Caki2 (cell line): ENCODE results near the gene CCDC83. TPM values are rescaled to one million over a fixed set of nuclear protein-coding genes. Genes with fewer than 3 reads are reported as not detected.
A peak's percentile ranks its signal among the peaks of the same experiment; 100 is the strongest.
"Not testable (repeated sequence)": the region's sequence is repeated elsewhere in the genome, so short reads cannot be mapped to it uniquely, and the experiment has no call there.

Experiments used
- DNase-seq: peaks from one replicate; pipeline ENCODE4 v3.0.0-alpha.2; 2015; ENCODE audit warnings: low read depth
- in situ Hi-C: cut with HindIII; loops from 2 replicates; pipeline ENCODE4 v1.10.0; 2016; ENCODE audit warnings: low sequenced_read_pairs, low pct_unique_long_range_greater_than_20kb, mixed read lengths
- total RNA-seq: library from RNA; depleted of rRNA; stranded (reverse); fragments of >200 nt; shearing (Covaris generic); gene quantifications from 2 replicates; pipeline ENCODE4 v1.2.3, GENCODE V29; 2014; ENCODE audit warnings: low replicate concordance

CCDC83 gene
- total RNA-seq, 1 experiment from 2014 or later: not detected

DNA sequence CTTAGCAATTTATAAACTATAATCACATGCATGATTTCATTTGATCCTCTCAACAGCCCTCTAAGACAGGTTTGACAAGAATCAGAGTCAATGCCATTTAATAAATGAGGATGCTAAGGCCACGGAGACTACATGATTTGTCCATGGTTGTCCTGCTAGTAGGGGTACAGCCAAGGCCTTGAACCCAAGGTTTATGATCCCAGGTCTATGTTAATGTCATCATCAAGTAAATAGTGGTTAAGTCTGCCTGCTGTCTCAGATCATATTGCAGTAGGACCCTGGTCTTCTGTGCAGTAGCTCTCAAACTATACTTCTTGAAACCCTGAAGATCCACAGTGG is 26.6 kb upstream of the CCDC83 start:
- in situ Hi-C loops: no loop called here
- no peak for DNase-seq

DNA sequence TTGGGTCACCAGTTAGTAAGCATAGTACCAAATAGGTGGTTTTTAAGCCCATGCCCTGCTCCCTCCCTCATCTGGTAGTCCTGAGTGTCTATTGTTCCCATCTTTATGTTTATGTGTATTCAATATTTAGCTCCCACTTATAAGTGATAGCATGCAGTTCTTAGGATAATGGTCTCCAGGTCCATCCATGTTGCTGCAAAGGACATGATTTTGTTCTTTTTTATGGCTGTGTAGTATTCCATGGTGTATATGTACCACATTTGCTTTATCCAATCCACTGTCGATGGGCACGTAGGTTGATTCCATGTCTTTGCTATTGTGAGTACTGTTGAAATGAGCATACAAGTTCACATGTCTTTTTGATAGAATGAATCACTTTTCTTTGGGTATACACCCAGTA is 26.0 kb upstream of the CCDC83 start:
- no peak for DNase-seq
- in situ Hi-C loops: no loop called here

- in situ Hi-C loops: no loop called here
- no peak for DNase-seq
These were observed 24.1 kb upstream of the CCDC83 start for GRCh38 chr11:85831050-85831449.

DNA sequence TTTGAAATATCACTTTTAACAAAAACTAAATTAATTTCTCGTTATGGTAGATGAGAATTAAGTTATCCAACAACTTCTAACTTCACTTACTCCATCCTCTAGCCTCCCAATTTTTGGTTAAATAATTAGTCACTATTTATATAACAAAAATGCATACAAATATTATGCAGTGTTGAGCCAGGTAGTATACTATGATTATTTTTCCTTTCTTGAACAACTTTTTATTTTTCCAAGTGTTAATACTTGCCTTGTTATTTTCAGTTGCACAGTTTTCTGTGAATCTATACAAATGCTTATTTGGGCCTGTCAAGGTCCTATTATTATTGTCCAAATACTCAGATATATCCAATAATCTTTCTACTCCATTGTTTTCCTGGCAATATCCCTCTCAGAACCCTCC is 19.9 kb upstream of the CCDC83 start:
- no peak for DNase-seq
- in situ Hi-C loops: no loop called here

DNA sequence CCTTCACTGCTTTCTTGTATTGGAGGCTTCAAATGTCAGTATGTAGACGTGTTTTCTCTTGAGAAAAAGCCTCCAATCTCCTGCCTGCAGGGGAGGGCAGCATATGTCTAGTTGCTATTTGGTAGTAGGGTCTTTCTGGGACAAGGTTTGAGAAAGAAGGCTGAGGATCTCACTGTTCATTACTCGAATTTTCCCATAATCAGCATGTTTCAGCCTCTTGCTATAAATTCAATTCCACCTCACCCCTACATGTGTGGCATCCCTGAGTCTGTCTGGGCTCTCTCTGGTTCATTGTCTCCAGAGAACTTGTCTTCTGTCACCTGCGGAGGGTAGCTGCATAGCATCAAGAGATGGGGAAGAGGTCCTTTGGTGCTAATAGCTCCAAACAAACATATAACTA is 19.5 kb upstream of the CCDC83 start:
- no peak for DNase-seq
- in situ Hi-C loops: no loop called here

DNA sequence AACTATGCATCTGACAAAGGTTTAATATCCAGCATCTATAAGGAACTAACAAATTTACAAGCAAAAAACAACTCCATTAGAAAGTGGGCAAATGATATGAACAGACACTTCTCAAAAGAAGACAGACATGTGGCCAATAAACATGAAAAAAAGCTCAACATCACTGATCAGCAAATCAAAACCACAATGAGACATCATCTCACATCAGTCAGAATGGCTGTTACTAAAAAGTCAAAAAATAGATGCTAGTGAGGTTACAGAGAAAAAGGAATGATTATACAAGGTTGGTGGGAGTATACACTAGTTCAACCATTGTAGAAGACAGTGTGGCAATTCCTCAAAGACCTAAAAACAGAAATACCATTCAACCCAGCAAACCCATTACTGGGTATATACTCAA is 14.3 kb upstream of the CCDC83 start:
- DNase-seq, in situ Hi-C loops: not testable (repeated sequence)

DNA sequence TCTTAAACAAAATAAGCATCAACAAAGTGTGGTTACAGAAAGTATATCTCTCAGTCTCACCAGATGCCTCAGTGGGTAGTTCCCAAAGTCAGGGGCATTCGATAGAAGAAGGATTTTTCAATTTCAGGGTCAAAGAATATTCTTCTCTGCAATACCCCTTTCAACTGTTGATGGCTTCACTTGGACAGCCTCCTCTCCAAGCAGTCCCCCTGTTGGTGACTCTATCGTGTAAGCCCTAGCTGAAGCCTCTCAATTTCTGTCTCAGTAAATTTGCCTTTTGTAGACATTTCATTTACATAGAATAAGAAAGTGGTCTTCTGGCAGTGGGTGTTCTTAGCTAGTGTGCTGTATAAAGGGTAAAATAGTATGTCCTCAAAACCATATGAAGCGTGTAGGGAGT is 11.3 kb upstream of the CCDC83 start:
- no peak for DNase-seq
- in situ Hi-C loops: no loop called here

DNA sequence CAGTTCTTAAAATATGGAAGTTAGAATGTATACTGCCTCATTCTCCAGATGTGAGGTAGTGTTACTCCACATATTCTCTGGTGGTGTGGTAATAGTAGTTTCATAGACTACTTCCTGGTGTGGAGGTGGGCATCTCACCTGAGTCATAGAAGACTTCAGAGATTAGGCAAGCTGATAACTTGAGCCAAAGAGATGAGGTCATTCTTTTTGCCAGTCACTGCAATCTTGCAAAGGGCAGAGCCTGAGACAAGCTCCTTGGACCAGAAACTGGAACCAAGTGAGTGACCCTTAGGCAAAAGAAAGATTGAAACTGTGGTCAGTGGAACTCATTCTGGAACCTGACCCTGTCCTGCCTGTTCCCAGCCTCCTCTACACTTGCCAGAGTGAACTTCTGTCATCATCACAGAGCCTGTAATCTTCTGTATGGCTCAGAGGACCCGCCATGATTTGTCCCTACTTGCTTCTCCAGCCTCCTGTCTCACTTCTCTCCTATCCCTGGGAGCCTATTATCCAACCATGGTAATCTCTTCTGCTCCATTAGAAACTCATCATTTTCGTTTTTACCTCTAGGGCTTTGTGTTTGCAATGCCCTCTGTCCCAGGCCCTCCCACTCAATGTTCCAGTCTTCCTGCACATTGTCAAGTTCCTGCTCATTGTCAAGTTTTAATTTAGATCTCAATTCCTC is 10.6 kb upstream of the CCDC83 start:
- DNase-seq: peak; percentile 69
- in situ Hi-C loops: no loop called here

GRCh38 chr11:85845124-85845631 is 10.0 kb upstream of the CCDC83 start:
- DNase-seq: no peak
- in situ Hi-C loops: no loop called here

GRCh38 chr11:85847436-85847835 is 7.7 kb upstream of the CCDC83 start:
- no peak for DNase-seq
- in situ Hi-C loops: no loop called here

DNA sequence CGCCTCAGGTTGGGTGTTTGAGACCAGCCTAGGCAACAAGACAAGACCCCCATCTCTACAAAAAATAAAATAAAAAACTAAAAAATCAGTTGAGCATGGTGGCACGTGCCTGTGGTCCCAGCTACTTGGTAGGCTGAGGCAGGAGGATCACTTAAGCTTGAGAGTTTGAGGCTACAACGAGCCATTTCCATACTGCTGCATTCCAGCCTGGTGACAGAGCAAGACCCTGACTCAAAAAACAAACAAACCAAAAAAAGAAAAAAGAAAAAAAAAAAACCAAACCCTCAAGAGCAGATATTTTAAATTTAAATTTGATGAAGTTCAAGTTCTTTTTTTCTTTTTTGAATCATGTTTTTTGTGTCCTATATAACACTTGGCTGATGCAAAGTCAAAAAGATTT is 7.2 kb upstream of the CCDC83 start:
- no peak for DNase-seq

DNA sequence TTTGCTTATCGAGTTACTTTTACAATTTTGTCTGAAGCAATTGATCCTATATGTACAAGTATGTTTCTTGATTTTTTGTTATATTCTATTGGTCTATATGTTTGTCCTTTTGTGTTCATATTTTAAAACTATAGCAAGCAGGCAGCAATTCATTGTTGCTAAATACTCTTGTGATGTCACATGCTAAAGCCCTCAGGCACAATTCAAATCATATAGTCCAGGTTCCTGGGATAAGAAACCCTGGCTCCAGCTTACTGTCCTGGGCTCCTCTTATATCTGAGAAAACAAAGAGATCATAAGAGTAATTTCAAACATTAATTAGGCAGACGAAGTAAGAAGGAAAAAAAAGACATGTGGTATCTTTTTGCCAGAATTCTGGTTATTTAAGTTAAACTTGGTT is 6.6 kb upstream of the CCDC83 start:
- DNase-seq: no peak
- in situ Hi-C loops: no loop called here

More for the DNA sequence above, 7.2 kb upstream of the CCDC83 start:
- in situ Hi-C loops: no loop called here

- in situ Hi-C loops, DNase-seq: not testable (repeated sequence)
These were observed 2.4 kb upstream of the CCDC83 start for GRCh38 chr11:85852754-85853153.

GRCh38 chr11:85853541-85853940 is 1.6 kb upstream of the CCDC83 start:
- in situ Hi-C loops, DNase-seq: not testable (repeated sequence)

- in situ Hi-C loops: no loop called here
- no peak for DNase-seq
These were observed 999 bp upstream of the CCDC83 start for GRCh38 chr11:85854212-85854556.

GRCh38 chr11:85854557-85855340 is 434 bp upstream of the CCDC83 start:
- DNase-seq: peak; percentile 88
- in situ Hi-C loops: no loop called here

DNA sequence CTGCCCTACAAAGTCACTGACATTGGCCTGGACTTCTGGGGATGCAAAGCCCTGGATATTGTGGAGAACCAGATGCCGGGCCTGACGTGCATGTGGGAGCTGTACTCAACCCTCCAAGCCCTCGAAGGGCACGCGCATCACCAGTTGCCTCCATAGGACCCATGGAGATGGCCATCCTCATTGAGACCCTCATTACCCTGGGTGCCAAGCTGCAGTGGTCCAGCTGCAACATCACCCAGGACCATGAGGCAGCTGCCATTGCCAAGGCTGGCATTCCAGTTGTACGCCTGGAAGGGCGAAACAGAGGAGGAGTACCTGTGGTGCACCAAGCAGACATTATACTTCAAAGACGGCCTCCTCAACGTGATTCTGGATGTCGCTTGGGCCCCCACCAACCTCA is 1.9 kb downstream of the CCDC83 start:
- in situ Hi-C loops: no loop called here

DNA sequence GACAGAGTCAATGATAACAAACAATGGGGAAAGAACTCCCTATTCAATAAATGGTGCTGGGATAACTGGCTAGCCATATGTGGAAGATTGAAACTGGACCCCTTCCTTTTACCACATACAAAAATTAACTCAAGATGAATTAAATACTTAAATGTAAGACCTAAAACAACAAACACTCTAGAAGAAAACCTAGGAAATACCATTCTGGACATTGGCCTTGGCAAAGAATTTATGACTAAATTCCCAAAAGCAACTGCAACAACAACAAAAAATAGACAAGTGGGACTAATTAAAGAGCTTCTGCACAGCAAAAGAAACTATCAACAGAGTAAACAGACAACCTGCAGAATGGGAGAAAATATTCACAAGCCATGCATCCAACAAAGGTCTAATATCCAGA is 4.4 kb downstream of the CCDC83 start:
- DNase-seq, in situ Hi-C loops: not testable (repeated sequence)

More for the DNA sequence above, 1.9 kb downstream of the CCDC83 start:
- no peak for DNase-seq

DNA sequence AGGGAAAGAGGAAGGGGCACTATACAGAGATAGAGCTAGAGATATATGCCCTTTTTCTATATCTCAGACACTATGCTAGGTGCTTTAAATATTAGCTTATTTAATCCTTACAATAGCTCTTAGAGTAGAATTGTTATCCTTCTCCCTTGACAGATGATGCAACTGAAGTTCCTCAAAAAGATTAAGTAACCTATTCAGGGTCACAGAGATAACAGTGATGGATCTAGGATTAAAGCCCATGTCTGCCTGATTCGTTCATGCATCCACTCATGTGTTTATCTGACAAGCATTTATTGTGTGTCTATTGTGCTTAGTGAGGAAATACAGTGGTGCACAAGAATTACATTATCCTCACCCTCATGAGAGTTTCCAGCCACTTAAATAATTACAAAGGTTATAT is 8.7 kb downstream of the CCDC83 start:
- in situ Hi-C loops: no loop called here

More for the DNA sequence above, 8.7 kb downstream of the CCDC83 start:
- DNase-seq: no peak
